NCI-H2029 (cell line): ENCODE results near the gene MRRF.

Experiments used
- DNase-seq: peaks from one replicate; lab custom pipeline; 2025; lab: John Stamatoyannopoulos, UW

MRRF gene, protein sequence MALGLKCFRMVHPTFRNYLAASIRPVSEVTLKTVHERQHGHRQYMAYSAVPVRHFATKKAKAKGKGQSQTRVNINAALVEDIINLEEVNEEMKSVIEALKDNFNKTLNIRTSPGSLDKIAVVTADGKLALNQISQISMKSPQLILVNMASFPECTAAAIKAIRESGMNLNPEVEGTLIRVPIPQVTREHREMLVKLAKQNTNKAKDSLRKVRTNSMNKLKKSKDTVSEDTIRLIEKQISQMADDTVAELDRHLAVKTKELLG

DNA sequence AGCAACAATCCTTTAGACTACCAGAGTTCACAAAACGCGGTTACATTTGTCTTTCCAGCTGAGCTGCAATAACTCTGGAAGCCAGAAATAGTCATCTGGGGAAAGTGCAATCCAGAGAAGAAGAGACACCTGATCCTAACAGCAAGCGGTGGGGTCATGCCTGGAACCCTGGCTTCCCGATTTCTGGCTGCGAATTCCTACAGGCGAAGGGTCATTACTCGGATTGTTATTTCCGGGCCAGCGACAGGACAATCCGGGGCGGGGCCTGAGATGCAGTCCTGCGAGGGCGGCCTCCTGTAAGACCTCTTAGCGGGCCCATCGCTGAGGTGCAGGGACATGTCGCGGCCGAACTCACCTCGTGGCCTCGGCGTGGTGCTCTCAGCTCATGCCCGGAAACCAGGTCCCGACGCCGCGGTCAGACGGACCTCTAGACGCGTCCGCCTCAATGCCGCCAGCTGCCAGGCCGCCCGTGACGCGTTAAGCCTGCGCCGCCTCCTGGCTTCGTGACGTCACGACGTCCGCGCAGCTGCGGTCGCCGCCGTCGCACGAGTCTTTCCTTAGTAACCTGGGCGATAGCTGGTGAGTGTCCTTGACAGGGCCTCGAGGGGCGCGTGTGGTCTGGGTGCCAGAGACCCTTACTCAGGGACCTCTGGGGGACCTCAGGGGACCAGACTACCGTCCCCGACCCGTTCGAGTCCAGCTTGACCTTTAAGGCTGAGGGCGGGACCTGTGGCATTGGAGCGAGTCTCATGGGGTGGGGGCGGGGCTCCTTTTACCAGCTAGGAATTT is at the start of gene MRRF, which contains the start of gene RBM18:
MRRF (plus strand) TSS at position 523 of the 789 bp plus-strand sequence. CDS start 6,010 bp downstream, outside the sequence.
RBM18 (minus strand) TSS at position 481 of the 789 bp plus-strand sequence. CDS start 3,348 bp downstream, outside the sequence.
- DNase-seq: peak; percentile 87

- DNase-seq: no peak
Measured at GRCh38 chr9:122215663-122216062, 49.0 kb upstream of the MRRF start.

DNA sequence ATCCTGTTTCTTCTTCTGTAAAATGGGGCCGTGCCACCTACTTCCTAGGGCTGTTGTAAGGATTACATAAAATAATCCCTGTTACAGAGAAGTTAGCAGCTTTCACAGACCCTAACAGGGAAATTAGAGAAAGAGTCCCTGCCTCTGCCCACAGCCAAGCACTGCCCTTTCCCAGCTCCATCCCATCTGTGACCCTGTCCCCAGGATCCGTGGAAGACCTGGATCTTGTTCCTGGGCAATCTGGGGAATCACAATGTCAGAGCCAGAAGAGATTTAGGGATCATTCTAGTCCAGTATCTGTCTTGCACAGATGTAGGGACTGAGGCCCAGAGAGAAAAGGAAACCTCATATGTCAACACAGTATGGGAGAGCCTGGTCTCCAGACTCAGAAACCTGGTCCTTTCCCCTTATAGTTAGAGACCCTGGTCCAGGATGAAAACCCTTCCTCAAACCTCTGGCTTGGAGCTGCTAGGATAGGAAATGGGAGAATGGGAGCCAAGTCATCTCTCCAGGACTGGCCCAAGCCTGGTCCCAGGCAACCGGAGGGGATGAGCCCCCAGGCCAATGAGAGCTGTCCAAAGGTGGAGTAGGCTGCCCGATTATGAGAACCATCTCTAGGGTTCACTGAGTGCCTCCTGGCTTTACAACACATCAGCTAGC is 48.4 kb upstream of the MRRF start:
- no peak for DNase-seq

- no peak for DNase-seq
Measured at GRCh38 chr9:122216798-122217418, 47.8 kb upstream of the MRRF start.

DNA sequence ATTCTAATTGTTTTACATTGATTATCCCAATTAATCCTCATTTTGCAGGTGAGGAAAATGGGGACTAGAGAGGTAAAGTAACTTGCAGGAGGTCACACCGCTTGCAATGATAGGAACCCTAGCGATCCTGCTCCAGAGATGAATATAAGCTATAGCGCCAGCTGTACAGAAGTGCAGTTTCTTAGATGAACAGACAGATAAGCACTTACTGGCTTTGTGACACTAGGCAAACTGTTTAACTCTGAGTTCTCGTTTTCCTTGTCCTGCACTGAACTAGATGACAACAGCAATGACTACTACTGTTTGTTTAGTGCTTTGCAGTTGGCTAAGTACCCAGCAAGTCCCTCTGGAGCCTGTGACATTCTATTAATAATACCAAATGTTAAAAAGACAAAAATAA is 47.0 kb upstream of the MRRF start:
- DNase-seq: no peak

GRCh38 chr9:122218071-122218934 is 46.4 kb upstream of the MRRF start:
- no peak for DNase-seq

- DNase-seq: no peak
Measured at GRCh38 chr9:122218935-122219855, 45.5 kb upstream of the MRRF start.

- no peak for DNase-seq
Measured at GRCh38 chr9:122219856-122220672, 44.6 kb upstream of the MRRF start.

GRCh38 chr9:122220673-122221182 is 44.0 kb upstream of the MRRF start:
- DNase-seq: no peak

DNA sequence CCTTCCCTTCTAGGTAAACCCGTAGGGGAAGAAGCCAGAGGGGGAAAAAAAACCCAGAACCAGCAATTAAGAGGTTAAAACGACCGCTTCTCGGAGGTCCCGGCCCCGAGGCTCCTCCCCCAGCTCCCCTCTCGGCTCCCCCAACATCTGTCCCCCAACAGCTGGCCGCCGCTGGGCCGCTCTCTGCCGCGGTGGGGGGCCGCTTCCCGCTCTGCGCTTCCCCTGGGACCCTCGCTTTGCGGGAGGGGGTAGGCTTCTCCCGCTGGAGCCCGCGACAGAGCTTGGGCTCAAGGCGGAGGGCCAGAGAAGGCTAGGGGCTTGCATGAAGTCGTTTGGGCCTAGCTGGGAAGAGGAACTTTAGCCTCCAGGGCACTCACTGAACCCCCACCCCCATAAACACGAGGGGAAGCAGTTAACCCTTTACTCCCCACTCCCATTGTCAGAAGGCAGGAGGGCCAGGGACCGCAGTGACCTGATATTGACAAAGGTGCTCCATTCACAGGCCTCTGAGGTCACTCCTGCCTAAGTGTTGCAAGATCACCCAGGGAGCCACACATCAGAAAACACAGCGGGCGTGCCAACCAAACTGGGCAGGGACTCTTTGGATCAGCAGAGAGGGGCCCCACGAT is 43.4 kb upstream of the MRRF start:
- no peak for DNase-seq

- DNase-seq: no peak
Measured at GRCh38 chr9:122222791-122223190, 41.9 kb upstream of the MRRF start.

- no peak for DNase-seq
Measured at GRCh38 chr9:122223435-122223834, 41.2 kb upstream of the MRRF start.

DNA sequence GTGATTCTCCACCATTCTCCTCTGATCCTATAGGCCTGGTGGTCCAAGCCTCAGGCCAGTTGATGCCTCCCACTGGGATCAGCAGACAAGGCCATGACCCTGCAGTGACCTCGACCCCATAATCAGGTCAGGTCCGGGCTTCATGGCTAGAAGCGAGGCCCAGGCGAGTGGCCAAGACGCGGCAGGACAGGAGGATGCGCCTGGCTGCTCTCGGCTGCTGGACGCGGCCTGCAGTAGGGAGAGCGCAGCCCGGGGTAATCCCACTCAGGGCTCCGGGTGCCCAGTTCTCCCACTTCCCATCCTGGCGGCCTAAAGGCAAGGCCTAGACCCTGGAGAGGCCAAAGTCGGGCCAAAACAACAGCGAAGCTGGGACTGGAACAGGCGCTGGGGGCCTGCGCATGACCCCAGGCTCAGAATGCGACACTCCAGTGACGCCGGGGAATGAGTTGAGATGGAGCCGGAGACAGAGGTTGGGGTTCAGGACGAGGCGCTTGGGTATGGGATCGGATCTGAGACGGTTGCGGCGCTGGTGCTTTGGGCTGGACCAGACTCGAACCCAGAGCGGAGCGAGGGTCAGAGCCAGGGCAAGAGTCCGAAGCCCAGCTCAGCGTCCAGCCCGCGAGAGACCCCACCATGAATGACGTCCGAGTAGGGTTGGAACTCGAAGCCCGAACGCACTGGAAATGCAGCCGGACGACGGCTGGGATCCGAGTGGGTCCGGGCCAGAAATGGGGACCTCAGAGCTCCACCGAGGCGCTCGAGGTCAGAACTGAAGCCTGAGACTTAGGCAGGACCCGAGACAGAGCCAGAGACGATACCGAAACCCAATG is 39.2 kb upstream of the MRRF start:
- no peak for DNase-seq

DNA sequence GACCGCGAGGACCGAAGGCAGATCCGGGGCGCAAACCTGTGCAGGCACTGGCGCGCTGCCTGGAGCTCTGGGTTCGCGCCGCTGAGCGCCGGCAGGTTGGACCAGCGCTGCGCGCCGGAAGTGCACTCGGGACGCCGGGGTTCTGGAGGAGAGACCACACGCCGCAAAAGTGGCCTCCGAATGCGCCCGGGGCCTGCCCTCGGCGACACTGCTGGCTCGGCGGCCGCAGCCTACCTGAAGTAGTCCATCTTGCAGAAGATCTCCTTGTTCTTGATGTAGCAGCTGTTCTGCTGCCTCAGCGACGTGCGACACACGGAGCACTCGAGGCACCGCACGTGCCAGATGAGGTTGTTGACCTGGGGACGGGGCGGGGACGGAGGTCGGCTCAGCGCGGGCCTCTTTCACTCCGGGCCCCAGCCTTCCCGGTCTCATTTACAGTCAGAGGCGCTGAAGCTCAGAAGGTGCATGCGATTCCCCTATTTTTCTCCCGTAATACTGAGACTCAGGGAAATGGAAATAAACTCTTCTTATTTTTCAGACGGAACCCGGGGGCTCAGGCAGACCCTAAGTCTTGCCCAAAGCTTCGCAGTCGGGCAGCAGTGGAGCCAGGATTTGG is 38.4 kb upstream of the MRRF start:
- no peak for DNase-seq

GRCh38 chr9:122226758-122227574 is 37.7 kb upstream of the MRRF start:
- no peak for DNase-seq

- DNase-seq: no peak
Measured at GRCh38 chr9:122227575-122227900, 37.1 kb upstream of the MRRF start.

DNA sequence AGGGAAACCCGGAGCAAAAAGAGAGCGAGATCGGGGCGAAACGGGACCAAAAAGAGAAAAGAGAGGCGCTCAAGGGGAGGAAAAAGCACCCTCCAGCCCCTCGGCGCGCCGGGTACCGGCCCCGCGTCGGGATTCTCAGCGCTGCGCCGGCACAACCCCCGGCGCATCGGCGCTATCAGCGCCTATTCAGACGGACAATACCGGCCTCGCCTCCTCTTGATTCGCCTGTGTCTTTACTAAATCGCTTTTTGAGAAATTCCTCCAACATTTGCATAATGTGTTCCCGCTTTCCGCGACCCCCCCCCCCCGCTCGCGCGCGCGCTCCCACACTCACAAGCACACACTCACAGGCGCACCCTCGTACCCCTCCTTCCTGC is 36.5 kb upstream of the MRRF start:
- no peak for DNase-seq
